Loucy (cell line): ENCODE measurements around the gene LETM1.

Source experiments
- H2AFZ ChIP-seq: fragments of 200-600 bp; sonication (generic); 2 replicates; pipeline ENCODE4 v1.6.0; 2016; ENCODE audit warnings: antibody characterized with exemption, mild to moderate bottlenecking, low read length, moderate library complexity
- H3F3A ChIP-seq: fragments of 200-600 bp; 2 replicates; pipeline ENCODE4 v1.6.0; 2016; ENCODE audit warnings: antibody characterized with exemption, low read depth, mild to moderate bottlenecking
- H3K27me3 ChIP-seq: fragments of 200-600 bp; sonication (generic); 2 replicates; pipeline ENCODE4 v1.6.1; 2014; ENCODE audit warnings: low read length, mild to moderate bottlenecking; ENCODE audit not compliant: insufficient read depth, poor library complexity, severe bottlenecking
- H3K36me3 ChIP-seq: fragments of 200-600 bp; sonication (generic); 2 replicates; pipeline ENCODE4 v1.6.1; 2016; ENCODE audit warnings: low read length; ENCODE audit not compliant: insufficient read depth
- H3K4me1 ChIP-seq: fragments of 200-600 bp; sonication (generic); 2 replicates; pipeline ENCODE4 v1.5.1; 2014; ENCODE audit warnings: low read length, mild to moderate bottlenecking; ENCODE audit not compliant: insufficient read depth, poor library complexity, severe bottlenecking
- H3K4me2 ChIP-seq: fragments of 200-600 bp; sonication (generic); 2 replicates; pipeline ENCODE4 v1.6.0; 2014; ENCODE audit warnings: antibody characterized with exemption, low read length, low read depth, mild to moderate bottlenecking; ENCODE audit not compliant: poor library complexity, severe bottlenecking
- H3K4me3 ChIP-seq: fragments of 200-600 bp; sonication (generic); 2 replicates; pipeline ENCODE4 v1.5.1; 2014; ENCODE audit warnings: low read length, mild to moderate bottlenecking, mixed read lengths; ENCODE audit not compliant: poor library complexity, severe bottlenecking
- H3K79me2 ChIP-seq: fragments of 200-600 bp; sonication (generic); 2 replicates; pipeline ENCODE4 v1.6.1; 2014; ENCODE audit warnings: low read length; ENCODE audit not compliant: insufficient read depth
- H3K9ac ChIP-seq: fragments of 200-600 bp; sonication (generic); 2 replicates; pipeline ENCODE4 v1.6.0; 2014; ENCODE audit warnings: mild to moderate bottlenecking, low read depth, low read length, moderate library complexity; ENCODE audit not compliant: poor library complexity, severe bottlenecking
- H3K9me2 ChIP-seq: fragments of 200-600 bp; sonication (generic); replicated peaks from 2 replicates; pipeline ENCODE4 v1.6.1; 2016; ENCODE audit warnings: low read depth, low read length, mixed read lengths
- H3K9me3 ChIP-seq: fragments of 200-600 bp; sonication (generic); 2 replicates; pipeline ENCODE4 v1.6.1; 2014; ENCODE audit warnings: mild to moderate bottlenecking, antibody characterized with exemption, low read length, low read depth; ENCODE audit not compliant: insufficient read depth
- H4K20me1 ChIP-seq: fragments of 200-600 bp; sonication (generic); 2 replicates; pipeline ENCODE4 v1.6.0; 2014; ENCODE audit warnings: antibody characterized with exemption, low read length, mild to moderate bottlenecking; ENCODE audit not compliant: insufficient read depth, poor library complexity, severe bottlenecking
- CTCF ChIP-seq: fragments of 200-600 bp; sonication (generic); conservative IDR thresholded peaks from 2 replicates; pipeline ENCODE4 v1.5.1; 2014; ENCODE audit warnings: mild to moderate bottlenecking, antibody characterized with exemption, low read length
- EZH2phosphoT487 ChIP-seq: fragments of 200-600 bp; IDR thresholded peaks from 2 replicates; pipeline ENCODE4 v1.6.1; 2018; ENCODE audit warnings: antibody characterized with exemption, mild to moderate bottlenecking, moderate library complexity, borderline replicate concordance

The LETM1 gene

GRCh38 chr4:1898007-1898406 is 42.1 kb upstream of the LETM1 start:
- Histone ChIP-seq H3K27me3 (no peaks in the 10 kb centered on the region), H3K36me3 (peaks cover 56% of the 10 kb centered on the region), H3K4me2 (no peak overlapping the region), H2AFZ (no peak overlapping the region), H3K9ac (no peak overlapping the region), H3K79me2 (peaks cover 97% of the 10 kb centered on the region), H3K4me3 (no peak overlapping the region), H4K20me1 (peaks cover 82% of the 10 kb centered on the region), H3K4me1 (no peaks in the 10 kb centered on the region), H3F3A (peaks cover 4% of the 10 kb centered on the region; the same call in 1 of the 2 replicates), H3K9me2 (no peaks in the 10 kb centered on the region), H3K9me3 (no peaks in the 10 kb centered on the region)
- TF ChIP-seq CTCF (no peak), EZH2phosphoT487 (no peak)

DNA sequence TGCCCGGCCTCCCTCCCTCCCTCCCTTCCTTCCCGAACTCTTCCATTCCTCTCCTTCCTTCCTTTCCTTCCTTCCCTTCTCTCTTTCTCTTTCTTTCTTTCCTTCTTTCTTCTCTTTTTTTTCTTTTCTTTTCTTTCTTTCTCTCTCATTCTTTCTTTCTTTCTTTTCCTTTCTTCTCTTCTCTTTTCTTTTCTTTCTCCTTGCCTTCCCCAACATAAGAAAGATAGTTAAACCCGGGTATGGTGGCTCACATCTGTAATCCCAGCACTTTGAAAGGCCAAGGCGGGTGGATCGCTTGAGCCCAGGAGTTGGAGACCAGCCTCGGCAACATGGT is 40.7 kb upstream of the LETM1 start:
- Histone ChIP-seq H3K36me3 (peaks cover 45% of the 10 kb centered on the region), H3K79me2 (peaks cover 98% of the 10 kb centered on the region), H3K9me3 (no peaks in the 10 kb centered on the region), H4K20me1 (peaks cover 86% of the 10 kb centered on the region), H3K9me2 (no peaks in the 10 kb centered on the region), H3K4me3 (no peak overlapping the region), H3F3A (peaks cover 4% of the 10 kb centered on the region; the same call in 1 of the 2 replicates), H2AFZ (no peak overlapping the region), H3K9ac (no peak overlapping the region), H3K4me2 (no peak overlapping the region), H3K4me1 (no peaks in the 10 kb centered on the region), H3K27me3 (no peaks in the 10 kb centered on the region)
- TF ChIP-seq CTCF (no peak), EZH2phosphoT487 (no peak)

DNA sequence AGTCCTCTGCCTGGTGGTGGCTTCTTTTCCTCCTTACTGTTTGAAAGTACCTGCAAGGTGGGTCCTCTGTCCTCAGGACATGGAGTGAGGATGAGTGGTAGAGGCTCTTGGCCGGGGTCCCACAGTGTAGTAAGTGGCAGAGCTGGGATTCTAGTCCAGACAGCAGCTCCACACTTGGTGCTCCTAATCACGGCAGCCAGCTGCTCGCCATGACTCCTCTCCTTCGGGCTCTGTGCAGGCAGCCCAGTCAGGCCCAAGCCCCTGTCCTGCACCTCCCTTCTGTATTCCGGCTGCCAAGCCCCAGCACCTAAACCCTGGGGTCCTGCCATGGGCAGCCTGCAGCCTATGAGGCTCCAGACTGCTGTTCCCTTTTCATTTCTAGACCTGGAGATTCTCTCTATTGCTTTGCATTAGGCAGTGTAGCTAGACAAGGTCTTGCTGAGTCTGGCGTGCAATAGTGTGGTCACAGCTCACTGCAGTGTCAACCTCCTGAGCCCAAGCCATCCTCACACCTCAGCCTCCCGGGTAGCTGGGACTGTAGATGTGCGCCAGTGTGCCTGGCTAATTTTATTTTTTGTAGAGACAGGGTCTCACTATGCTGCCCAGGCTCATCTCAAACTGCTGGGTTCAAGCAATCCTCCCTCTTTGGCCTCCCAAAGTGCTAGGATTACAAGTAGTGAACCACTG is 40.2 kb upstream of the LETM1 start:
- Histone ChIP-seq H3K4me2 (no peak overlapping the region), H3K9me3 (no peaks in the 10 kb centered on the region), H3K9ac (no peak overlapping the region), H3K79me2 (peaks cover 98% of the 10 kb centered on the region), H4K20me1 (peaks cover 84% of the 10 kb centered on the region), H3F3A (peaks cover 4% of the 10 kb centered on the region; the same call in 1 of the 2 replicates), H3K4me3 (no peak overlapping the region), H3K36me3 (peaks cover 39% of the 10 kb centered on the region), H3K9me2 (no peaks in the 10 kb centered on the region), H2AFZ (no peak overlapping the region), H3K4me1 (no peaks in the 10 kb centered on the region), H3K27me3 (no peaks in the 10 kb centered on the region)
- TF ChIP-seq CTCF, result no peak
- TF ChIP-seq EZH2phosphoT487, result no peak
